ENCODE results near the gene INO80.

INO80 gene

GRCh38 chr15:41072013-41072412 lies 44.1 kb downstream of the INO80 start:
- no peak for TF ChIP-seq CTCF (IDR thresholded peaks at IDR 0.05; ENCODE audit: control insufficient read depth, extremely low read depth, insufficient read depth)

DNA sequence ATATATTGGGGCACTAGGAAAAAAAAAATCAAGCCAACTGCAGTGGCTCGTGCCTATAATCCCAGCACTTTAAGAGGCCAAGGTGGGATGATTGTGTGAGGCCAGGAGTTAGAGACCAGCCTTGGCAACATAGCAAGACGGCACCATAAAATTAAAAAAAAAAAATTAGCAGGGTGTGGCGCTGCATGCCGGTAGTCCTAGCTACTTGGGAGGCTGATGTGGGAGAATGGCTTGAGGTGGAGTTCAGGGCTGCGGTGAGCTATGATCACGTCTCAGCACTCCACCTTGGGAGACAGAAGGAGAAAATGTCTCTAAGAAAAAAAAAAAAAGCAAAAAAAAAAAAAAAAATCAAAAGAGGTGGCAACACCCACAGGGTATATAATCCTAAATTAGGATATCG lies 49.6 kb downstream of the INO80 start:
- no peak overlapping the region for H3K4me3 ChIP-seq (ENCODE audit: low read depth, low read length)
- TF ChIP-seq CTCF (IDR thresholded peaks at IDR 0.05; ENCODE audit: control insufficient read depth, extremely low read depth, insufficient read depth), result no peak
- DNase-seq (ENCODE audit: low read depth), result no peak

More at GRCh38 chr15:41072013-41072412, 44.1 kb downstream of the INO80 start:
- no peak for DNase-seq (ENCODE audit: low read depth)
- H3K4me3 ChIP-seq (ENCODE audit: low read depth, low read length), result no peak overlapping the region

DNA sequence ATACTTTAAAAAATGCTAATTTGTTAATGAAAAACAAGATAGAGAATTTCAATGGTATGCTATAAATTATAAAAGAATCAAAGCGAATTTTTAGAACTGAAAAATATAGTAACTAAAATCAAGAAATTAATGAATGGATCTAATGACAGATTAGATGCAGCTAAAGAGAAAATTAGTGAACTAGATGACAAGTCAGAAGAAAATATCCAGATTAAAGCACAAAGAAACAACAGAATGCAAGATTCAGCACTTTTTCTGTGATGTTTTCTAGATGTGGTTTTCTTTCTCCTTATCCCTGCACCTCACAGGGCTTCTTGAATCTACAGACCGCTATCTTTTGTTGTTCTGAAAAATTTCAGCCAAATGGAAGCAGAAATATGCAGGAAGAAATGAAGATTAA lies 54.4 kb downstream of the INO80 start:
- no peak overlapping the region for H3K4me3 ChIP-seq (ENCODE audit: low read depth, low read length)
- no peak for TF ChIP-seq CTCF (IDR thresholded peaks at IDR 0.05; ENCODE audit: control insufficient read depth, extremely low read depth, insufficient read depth)
- DNase-seq (ENCODE audit: low read depth), result no peak

- no peak overlapping the region for H3K4me3 ChIP-seq (ENCODE audit: low read depth, low read length)
- TF ChIP-seq CTCF (IDR thresholded peaks at IDR 0.05; ENCODE audit: control insufficient read depth, extremely low read depth, insufficient read depth), result no peak
- DNase-seq (ENCODE audit: low read depth), result no peak
Measured at GRCh38 chr15:41060505-41060904, 55.6 kb downstream of the INO80 start.

GRCh38 chr15:41056810-41057209 lies 59.3 kb downstream of the INO80 start:
- H3K4me3 ChIP-seq (ENCODE audit: low read depth, low read length), result no peak overlapping the region
- no peak for DNase-seq (ENCODE audit: low read depth)
- no peak for TF ChIP-seq CTCF (IDR thresholded peaks at IDR 0.05; ENCODE audit: control insufficient read depth, extremely low read depth, insufficient read depth)

GRCh38 chr15:41055706-41056105 lies 60.4 kb downstream of the INO80 start:
- TF ChIP-seq CTCF (IDR thresholded peaks at IDR 0.05; ENCODE audit: control insufficient read depth, extremely low read depth, insufficient read depth), result no peak
- no peak overlapping the region for H3K4me3 ChIP-seq (ENCODE audit: low read depth, low read length)
- DNase-seq (ENCODE audit: low read depth), result no peak

DNA sequence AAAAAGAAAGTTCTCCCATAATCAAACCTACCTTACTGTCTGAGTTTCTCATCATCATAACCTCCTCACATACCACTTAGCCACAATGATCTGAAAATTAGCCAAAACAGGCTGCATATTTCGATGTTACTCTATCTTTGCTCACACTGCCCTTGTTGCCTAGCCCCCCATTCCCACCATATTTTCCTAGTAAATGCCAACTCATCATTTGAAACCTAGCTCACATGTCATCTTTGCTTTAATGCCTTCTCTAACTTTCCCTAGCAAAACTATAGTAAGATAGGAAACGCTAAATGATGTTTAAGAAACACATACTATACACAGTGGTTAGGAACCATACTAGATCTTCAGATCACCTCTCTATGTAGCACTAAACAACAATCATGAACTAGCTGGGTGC lies 64.9 kb downstream of the INO80 start:
- no peak for TF ChIP-seq CTCF (IDR thresholded peaks at IDR 0.05; ENCODE audit: control insufficient read depth, extremely low read depth, insufficient read depth)
- no peak overlapping the region for H3K4me3 ChIP-seq (ENCODE audit: low read depth, low read length)
- DNase-seq (ENCODE audit: low read depth), result no peak

Data from LNCaP clone FGC (cell line).